Lower leg skin (tissue), 3 donors: Measurements from ENCODE around the gene CDRT4.

Source experiments
- POLR2A ChIP-seq, 2 donors: fragments of 450-650 bp; IDR thresholded peaks; one replicate each; pipeline ENCODE4 v1.6.1; 2016 to 2017; ENCODE audit warnings: antibody characterized with exemption in 2 of 2, mild to moderate bottlenecking in 1 of 2, moderate library complexity in 1 of 2
- TF ChIP-seq, protein P1 (sequence below), 3 donors: fragments of 450-650 bp; IDR thresholded peaks; one replicate each; pipeline ENCODE4 v1.5.1; 2016; ENCODE audit warnings: antibody characterized with exemption in 3 of 3, mild to moderate bottlenecking in 3 of 3, moderate library complexity in 2 of 3

DNA sequence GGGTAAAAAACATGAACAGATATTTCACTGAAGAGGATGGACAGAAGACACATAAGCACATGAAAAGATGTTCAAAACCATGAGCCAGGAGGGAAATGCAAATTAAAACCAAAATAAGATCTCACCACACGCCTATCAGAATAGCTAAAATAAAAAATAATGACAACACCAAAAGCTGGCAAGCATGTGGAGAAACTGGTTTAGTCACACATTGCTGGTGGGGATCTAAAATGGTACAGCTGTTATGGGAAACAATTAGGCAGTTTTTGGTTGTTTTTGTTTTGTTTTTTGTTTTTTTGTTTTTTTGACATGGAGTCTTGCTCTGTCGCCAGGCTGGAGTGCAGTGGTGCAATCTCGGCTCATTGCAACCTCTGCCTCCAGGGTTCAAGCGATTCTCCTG, 81.3 kb downstream of the CDRT4 start:
- TF ChIP-seq, protein P1, sequence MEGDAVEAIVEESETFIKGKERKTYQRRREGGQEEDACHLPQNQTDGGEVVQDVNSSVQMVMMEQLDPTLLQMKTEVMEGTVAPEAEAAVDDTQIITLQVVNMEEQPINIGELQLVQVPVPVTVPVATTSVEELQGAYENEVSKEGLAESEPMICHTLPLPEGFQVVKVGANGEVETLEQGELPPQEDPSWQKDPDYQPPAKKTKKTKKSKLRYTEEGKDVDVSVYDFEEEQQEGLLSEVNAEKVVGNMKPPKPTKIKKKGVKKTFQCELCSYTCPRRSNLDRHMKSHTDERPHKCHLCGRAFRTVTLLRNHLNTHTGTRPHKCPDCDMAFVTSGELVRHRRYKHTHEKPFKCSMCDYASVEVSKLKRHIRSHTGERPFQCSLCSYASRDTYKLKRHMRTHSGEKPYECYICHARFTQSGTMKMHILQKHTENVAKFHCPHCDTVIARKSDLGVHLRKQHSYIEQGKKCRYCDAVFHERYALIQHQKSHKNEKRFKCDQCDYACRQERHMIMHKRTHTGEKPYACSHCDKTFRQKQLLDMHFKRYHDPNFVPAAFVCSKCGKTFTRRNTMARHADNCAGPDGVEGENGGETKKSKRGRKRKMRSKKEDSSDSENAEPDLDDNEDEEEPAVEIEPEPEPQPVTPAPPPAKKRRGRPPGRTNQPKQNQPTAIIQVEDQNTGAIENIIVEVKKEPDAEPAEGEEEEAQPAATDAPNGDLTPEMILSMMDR (IDR thresholded peaks at IDR 0.05) = no peak
- no peak for TF ChIP-seq POLR2A (IDR thresholded peaks at IDR 0.05)
